Esophagus muscularis mucosa (tissue), 4 donors: ENCODE results near the gene ATG16L2. TPM values are rescaled to one million over a fixed set of nuclear protein-coding genes. Genes with fewer than 3 reads are reported as not detected.
A peak's percentile ranks its signal among the peaks of the same experiment; 100 is the strongest.

Experiments used
- DNase-seq: peaks from one replicate; pipeline ENCODE4 v3.0.0-alpha.2; 2017; ENCODE audit errors: extremely low spot score
- H3K27ac ChIP-seq, 4 donors: fragments of 200-600 bp; sonication (generic); replicated peaks in 1 of 4; 1 replicate in 3 of 4; 2 replicates in 1 of 4; pipeline ENCODE4 v1.5.1; 2016 to 2019; ENCODE audit warnings: mild to moderate bottlenecking in 1 of 4
- H3K27me3 ChIP-seq, 4 donors: fragments of 200-600 bp; sonication (generic); one replicate each; pipeline versions ENCODE4 v1.5.1 to v1.6.0; 2016 to 2019
- H3K36me3 ChIP-seq, 4 donors: fragments of 200-600 bp; sonication (generic); one replicate each; pipeline ENCODE4 v1.5.1; 2016 to 2019
- H3K4me1 ChIP-seq, 4 donors: fragments of 200-600 bp; sonication (generic); one replicate each; pipeline ENCODE4 v1.5.1; 2016 to 2019
- H3K4me3 ChIP-seq, 4 donors: fragments of 200-600 bp; sonication (generic); 1 replicate in 2 of 4; 2 replicates in 2 of 4; pipeline ENCODE4 v1.5.1; 2016 to 2019; ENCODE audit warnings: mild to moderate bottlenecking in 4 of 4, moderate library complexity in 1 of 4
- H3K9me3 ChIP-seq, 4 donors: fragments of 200-600 bp; sonication (generic); 1 replicate in 3 of 4; 2 replicates in 1 of 4; pipeline ENCODE4 v1.5.1; 2016 to 2019
- EP300 ChIP-seq: sonication (generic); formaldehyde crosslinking; IDR thresholded peaks from one replicate; pipeline ENCODE4 v1.6.1; 2017; ENCODE audit warnings: antibody characterized with exemption
- POLR2A ChIP-seq: fragments of 450-650 bp; IDR thresholded peaks from one replicate; pipeline ENCODE4 v1.6.1; 2017; ENCODE audit warnings: antibody characterized with exemption, moderate library complexity, mild to moderate bottlenecking, low read depth
- POLR2AphosphoS5 ChIP-seq, 2 donors: sonication (generic); formaldehyde crosslinking; IDR thresholded peaks; one replicate each; pipeline ENCODE4 v1.6.1; 2017; ENCODE audit warnings: antibody characterized with exemption in 2 of 2
- WGBS: methylation state at CpG from one replicate; pipeline ENCODE4 v1.1.5; 2018; 5-methylcytosine and 5-hydroxymethylcytosine counted together
- intact Hi-C: fragments of 100-400 bp; cut with DNase I; formaldehyde crosslinking; loops from one replicate; pipeline ENCODE4 v1.15.1; 2023
- total RNA-seq, 4 donors: library from RNA; depleted of rRNA; stranded (reverse); fragments of >200 nt; gene quantifications; one replicate each; pipeline versions ENCODE4 v1.1.0 to v1.2.1, GENCODE V29; 2016
- TF ChIP-seq, protein P1 (sequence below), 3 experiments: fragments of 200-600 bp in 2 of 3; fragments of 450-650 bp in 1 of 3; sonication (generic) in 2 of 3; IDR thresholded peaks; one replicate each; pipeline ENCODE4 v1.5.1; 2017 to 2019; ENCODE audit warnings: antibody characterized with exemption in 3 of 3, mild to moderate bottlenecking in 2 of 3, moderate library complexity in 1 of 3

The ATG16L2 gene
- total RNA-seq, 4 donors from 2014 or later = 11.8 to 19.3 (median 18.2) TPM

DNA sequence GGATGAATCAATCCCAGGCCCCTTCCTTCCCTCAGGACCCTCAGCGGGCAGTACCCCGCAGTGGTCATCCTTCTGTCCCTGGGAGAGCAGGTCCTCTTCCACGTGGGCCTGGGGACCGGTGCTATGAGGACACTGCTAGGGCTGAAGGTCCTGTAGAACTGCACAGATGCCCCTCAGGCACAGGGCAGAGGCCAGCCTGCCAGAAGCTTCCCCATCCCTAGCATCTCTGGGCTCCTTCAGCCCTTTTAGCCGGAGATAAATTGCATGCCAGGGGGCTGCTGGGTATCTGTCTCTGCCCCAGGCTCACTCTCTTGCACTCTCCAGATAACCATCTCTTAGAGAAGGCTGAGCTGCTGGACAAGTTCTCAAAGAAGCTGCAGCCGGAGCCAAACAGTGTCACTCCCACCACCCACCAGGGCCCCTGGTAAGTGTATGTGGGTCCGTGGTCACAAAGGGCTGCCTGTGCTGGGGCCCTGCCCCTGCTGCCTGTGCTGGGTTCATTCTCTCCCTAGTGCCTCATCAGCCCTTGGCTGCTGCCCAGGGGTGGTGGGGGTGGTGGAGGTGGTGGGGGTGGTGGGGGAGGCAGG, 2.3 kb downstream of the ATG16L2 start:
- peaks cover 41 to 58% (median 50%) of the 10 kb centered on the region in 4 donors for H3K4me1 ChIP-seq
- intact Hi-C loops = no loop called here
- peak overlapping the region in 1 of 4 donors; percentile 92 for H3K4me3 ChIP-seq

DNA sequence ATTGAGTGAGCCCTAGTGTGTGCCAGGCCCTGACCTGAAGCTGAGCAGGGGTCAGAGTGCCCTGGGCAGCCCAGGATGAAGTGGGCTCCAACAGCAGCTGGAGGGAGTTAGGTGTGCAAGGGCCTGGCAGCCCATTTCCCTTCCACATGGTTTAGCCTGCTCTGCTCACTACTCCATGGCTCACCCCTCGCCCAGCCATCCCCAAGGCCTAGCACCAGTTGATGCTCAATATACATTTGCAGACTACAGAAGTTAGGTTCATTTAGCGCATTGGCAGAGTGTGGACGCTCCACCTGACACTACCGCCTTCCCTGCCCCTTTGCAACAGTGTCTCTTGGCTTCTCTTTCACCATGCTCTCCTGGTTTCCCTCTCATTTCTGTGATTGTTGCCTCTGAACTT, 3.8 kb downstream of the ATG16L2 start:
- DNase-seq = no peak
- Histone ChIP-seq H3K9me3 (no peaks in the 10 kb centered on the region), H3K4me3 (no peak overlapping the region), H3K27me3 (no peaks in the 10 kb centered on the region), H3K4me1 (peaks cover 40 to 56% (median 47%) of the 10 kb centered on the region in 4 donors), H3K27ac (no peak overlapping the region), H3K36me3 (peaks cover 3 to 36% (median 25%) of the 10 kb centered on the region in 4 donors)
- intact Hi-C loops = no loop called here
- no peak for TF ChIP-seq POLR2AphosphoS5 (IDR thresholded peaks at IDR 0.05)
- TF ChIP-seq, protein P1, sequence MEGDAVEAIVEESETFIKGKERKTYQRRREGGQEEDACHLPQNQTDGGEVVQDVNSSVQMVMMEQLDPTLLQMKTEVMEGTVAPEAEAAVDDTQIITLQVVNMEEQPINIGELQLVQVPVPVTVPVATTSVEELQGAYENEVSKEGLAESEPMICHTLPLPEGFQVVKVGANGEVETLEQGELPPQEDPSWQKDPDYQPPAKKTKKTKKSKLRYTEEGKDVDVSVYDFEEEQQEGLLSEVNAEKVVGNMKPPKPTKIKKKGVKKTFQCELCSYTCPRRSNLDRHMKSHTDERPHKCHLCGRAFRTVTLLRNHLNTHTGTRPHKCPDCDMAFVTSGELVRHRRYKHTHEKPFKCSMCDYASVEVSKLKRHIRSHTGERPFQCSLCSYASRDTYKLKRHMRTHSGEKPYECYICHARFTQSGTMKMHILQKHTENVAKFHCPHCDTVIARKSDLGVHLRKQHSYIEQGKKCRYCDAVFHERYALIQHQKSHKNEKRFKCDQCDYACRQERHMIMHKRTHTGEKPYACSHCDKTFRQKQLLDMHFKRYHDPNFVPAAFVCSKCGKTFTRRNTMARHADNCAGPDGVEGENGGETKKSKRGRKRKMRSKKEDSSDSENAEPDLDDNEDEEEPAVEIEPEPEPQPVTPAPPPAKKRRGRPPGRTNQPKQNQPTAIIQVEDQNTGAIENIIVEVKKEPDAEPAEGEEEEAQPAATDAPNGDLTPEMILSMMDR (IDR thresholded peaks at IDR 0.05) = no peak
- 100% methylated on average over 4 of the region's 4 CpGs for WGBS

More for the DNA sequence above, 2.3 kb downstream of the ATG16L2 start:
- peaks cover 3 to 36% (median 25%) of the 10 kb centered on the region in 4 donors for H3K36me3 ChIP-seq
- 50% methylated on average over 1 of the region's 7 CpGs for WGBS
- TF ChIP-seq EP300 (no peak), POLR2A (no peak), POLR2AphosphoS5 (IDR thresholded peaks at IDR 0.05) (no peak)
- TF ChIP-seq, protein P1 (IDR thresholded peaks at IDR 0.05) = no peak
- no peak for DNase-seq
- H3K9me3 ChIP-seq = no peaks in the 10 kb centered on the region
- no peak overlapping the region for H3K27ac ChIP-seq
- H3K27me3 ChIP-seq = no peaks in the 10 kb centered on the region

DNA sequence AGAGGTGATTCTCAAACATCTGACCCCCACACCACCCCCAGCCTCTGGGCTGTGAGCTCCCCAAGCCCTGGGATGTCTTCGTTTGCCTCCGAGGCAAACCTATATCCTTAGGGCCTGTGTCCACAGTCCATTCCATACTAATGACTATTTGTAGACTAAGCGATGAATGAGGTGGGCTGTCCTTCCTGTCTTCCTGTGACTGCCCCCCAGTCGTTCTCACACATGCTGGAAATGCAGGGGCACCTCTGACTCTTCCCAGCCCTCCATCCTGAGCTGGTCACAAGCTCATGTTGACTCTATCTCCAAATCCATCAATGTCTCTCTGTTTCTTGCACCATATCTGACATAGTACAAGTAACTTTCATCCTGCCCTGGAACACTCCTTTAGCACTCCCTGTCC, 4.8 kb downstream of the ATG16L2 start:
- Histone ChIP-seq H3K27me3 (no peaks in the 10 kb centered on the region), H3K27ac (no peak overlapping the region), H3K9me3 (no peaks in the 10 kb centered on the region), H3K4me1 (peaks cover 33 to 47% (median 39%) of the 10 kb centered on the region in 4 donors), H3K4me3 (no peak overlapping the region), H3K36me3 (peaks cover 3 to 36% (median 25%) of the 10 kb centered on the region in 4 donors)
- TF ChIP-seq, protein P1 (IDR thresholded peaks at IDR 0.05) = no peak
- TF ChIP-seq POLR2A (no peak), POLR2AphosphoS5 (IDR thresholded peaks at IDR 0.05) (no peak), EP300 (no peak)
- intact Hi-C loops = no loop called here
- no peak for DNase-seq
- 89% methylated on average over 3 of the region's 4 CpGs for WGBS

DNA sequence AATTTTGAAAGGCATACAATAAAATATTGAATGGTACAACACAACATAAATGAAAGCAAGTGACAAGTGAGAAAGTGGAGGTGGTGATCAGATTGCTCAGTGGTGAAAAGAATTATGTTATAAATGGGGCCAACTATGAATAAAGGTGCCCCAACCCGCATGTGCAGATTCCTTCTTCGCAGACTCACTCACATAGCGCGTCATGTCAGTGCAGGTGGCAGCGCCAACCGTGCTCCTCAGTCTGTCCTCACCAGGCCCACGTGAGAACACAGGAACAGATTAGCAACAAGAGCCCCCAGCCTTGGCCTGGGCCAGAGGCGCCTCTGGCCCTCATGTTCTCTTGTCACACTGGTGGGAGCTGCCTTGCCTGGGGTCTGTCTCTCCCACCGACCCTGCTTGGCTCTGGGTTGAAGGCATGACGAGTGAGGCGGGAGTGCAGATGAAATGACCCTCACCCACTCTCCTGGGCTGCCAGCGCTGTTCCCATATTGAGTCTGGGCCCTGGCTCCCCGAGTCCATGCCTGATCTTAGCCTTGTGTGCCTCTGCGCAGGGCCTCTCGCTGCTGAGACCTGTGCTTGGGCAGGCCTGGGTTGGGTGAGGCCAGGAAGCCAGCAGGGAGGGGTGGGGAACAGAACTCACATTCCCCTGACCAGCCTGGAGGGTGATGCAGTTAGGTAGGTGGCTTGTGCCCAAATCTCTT, 6.4 kb downstream of the ATG16L2 start:
- no peak overlapping the region for H3K27ac ChIP-seq
- H3K4me3 ChIP-seq = no peak overlapping the region
- WGBS = 99% methylated on average over 13 of the region's 15 CpGs
- H3K9me3 ChIP-seq = no peaks in the 10 kb centered on the region
- TF ChIP-seq POLR2A (no peak), POLR2AphosphoS5 (IDR thresholded peaks at IDR 0.05) (no peak), EP300 (no peak)
- TF ChIP-seq, protein P1 (IDR thresholded peaks at IDR 0.05) = no peak
- H3K4me1 ChIP-seq = peaks cover 25 to 36% (median 31%) of the 10 kb centered on the region in 4 donors
- peaks cover 3 to 36% (median 25%) of the 10 kb centered on the region in 4 donors for H3K36me3 ChIP-seq
- intact Hi-C loops = no loop called here
- H3K27me3 ChIP-seq = no peaks in the 10 kb centered on the region
- no peak for DNase-seq
